Omental fat pad (tissue), 4 donors: Measurements from ENCODE around the gene SH3GLB2. TPM values are rescaled to one million over a fixed set of nuclear protein-coding genes. Genes with fewer than 3 reads are reported as not detected.

ENCODE experiments used
- ATAC-seq: fragments of 150-250 bp; one replicate; pipeline ENCODE4 v1.9.1; 2016; ENCODE audit warnings: mild to moderate bottlenecking, moderate library complexity; ENCODE audit not compliant: low FRiP score
- DNase-seq: peaks from one replicate; pipeline ENCODE4 v3.0.0-alpha.2; 2019; ENCODE audit warnings: low spot score
- total RNA-seq, 4 donors: library from RNA; depleted of rRNA; stranded (reverse); fragments of >200 nt; gene quantifications; one replicate each; pipeline ENCODE4 v1.1.0, GENCODE V29; 2016
- TF ChIP-seq, protein P1 (sequence below), 3 donors: fragments of 450-650 bp; IDR thresholded peaks; one replicate each; pipeline ENCODE4 v1.5.1; 2016 to 2017; ENCODE audit warnings: antibody characterized with exemption in 3 of 3, mild to moderate bottlenecking in 3 of 3, moderate library complexity in 2 of 3

SH3GLB2 gene
- total RNA-seq, 4 donors from 2014 or later, result 55.5 to 75.5 (median 65.1) TPM

DNA sequence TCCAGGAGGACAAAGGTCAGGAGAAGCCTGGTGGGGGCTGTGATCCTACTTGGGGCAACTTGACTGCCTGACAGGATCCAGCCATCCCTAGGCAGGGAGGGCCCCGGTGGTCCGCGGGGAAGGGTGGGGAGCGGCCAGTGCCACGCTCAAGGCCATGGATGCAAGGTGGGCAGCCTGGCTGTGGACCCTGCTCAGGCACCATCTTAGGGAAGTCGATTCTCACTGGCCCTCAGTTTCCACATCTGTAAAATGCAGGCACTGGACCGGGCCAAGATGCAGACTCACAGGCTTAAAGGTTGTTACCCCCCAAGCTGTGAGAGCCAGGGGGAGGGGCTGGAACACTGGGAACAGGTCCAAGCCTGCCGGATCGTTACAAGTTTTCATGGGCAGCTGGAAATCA lies 44.0 kb upstream of the SH3GLB2 start:
- DNase-seq (no peak), ATAC-seq (no peak)
- TF ChIP-seq, protein P1, sequence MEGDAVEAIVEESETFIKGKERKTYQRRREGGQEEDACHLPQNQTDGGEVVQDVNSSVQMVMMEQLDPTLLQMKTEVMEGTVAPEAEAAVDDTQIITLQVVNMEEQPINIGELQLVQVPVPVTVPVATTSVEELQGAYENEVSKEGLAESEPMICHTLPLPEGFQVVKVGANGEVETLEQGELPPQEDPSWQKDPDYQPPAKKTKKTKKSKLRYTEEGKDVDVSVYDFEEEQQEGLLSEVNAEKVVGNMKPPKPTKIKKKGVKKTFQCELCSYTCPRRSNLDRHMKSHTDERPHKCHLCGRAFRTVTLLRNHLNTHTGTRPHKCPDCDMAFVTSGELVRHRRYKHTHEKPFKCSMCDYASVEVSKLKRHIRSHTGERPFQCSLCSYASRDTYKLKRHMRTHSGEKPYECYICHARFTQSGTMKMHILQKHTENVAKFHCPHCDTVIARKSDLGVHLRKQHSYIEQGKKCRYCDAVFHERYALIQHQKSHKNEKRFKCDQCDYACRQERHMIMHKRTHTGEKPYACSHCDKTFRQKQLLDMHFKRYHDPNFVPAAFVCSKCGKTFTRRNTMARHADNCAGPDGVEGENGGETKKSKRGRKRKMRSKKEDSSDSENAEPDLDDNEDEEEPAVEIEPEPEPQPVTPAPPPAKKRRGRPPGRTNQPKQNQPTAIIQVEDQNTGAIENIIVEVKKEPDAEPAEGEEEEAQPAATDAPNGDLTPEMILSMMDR (IDR thresholded peaks at IDR 0.05), result no peak

DNA sequence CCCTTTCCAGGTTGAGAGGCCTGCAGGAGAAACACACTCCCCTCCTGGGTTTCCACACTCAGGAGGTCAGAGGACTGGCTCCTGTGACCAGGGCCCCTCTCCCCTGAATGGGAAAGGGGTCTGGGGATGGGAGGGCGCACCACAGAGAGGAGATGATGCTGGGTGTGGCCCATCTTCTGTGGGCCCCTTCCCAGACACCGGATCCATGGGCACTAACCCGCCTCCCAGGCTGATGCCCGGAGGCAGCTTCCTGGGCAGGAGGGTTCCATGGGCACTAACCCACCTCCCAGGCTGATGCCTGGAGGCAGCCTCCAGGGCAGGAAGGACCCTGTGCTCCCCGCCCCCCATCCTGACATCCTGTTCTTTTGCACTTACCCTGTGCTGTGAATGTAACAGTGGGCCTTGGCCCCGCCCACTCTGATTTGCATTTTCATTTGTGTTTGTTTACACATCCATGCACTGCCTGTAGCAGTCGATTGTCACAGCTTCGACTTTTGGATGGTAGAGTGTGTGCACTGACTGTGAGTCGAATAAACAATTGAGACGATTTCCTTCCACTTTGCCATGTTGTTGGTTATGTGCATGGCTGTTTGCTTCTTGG lies 43.5 kb upstream of the SH3GLB2 start:
- no peak for DNase-seq
- no peak for ATAC-seq
- TF ChIP-seq, protein P1 (IDR thresholded peaks at IDR 0.05), result no peak

DNA sequence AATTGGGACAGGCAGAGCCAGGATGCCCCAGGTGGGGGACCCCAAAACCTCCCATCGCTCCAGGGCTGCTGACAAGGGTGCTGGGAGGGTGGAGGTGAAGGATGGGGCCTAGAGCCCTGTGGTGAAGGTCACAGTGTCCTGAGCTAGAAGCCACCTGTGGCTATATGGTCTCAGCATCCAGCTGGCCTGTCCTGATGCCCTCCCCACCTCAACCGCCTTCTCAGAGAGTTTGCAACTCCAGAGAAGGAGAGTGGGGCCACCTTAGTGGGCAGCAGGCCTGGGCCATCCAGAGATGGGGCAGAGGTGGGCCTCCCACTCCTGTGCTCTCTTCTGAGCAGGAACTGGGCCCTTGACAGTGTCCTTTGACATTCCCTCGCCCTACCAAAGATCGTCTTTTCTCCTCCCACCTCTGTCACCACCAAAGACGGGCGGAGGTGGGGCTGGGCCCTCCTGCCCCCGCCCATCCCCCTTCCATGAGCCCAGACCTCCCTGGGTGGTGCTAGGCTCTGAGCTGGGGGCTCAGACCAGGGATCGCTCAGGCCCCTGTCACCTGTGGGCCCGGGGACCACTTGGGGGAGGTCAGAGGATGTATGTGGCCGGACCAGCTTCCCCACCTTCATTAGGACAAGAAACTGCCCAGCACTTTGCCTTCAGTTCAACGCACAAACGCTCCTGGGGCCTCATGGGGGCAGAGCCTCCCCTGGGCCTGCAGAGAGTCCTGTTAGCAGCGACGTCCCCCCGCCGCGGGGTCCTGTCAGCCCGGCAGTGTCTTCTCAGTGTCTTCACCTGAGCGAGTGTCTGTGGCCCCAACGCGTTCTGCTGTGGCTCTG lies 42.8 kb upstream of the SH3GLB2 start:
- TF ChIP-seq, protein P1 (IDR thresholded peaks at IDR 0.05), result no peak
- no peak for DNase-seq
- ATAC-seq, result no peak

DNA sequence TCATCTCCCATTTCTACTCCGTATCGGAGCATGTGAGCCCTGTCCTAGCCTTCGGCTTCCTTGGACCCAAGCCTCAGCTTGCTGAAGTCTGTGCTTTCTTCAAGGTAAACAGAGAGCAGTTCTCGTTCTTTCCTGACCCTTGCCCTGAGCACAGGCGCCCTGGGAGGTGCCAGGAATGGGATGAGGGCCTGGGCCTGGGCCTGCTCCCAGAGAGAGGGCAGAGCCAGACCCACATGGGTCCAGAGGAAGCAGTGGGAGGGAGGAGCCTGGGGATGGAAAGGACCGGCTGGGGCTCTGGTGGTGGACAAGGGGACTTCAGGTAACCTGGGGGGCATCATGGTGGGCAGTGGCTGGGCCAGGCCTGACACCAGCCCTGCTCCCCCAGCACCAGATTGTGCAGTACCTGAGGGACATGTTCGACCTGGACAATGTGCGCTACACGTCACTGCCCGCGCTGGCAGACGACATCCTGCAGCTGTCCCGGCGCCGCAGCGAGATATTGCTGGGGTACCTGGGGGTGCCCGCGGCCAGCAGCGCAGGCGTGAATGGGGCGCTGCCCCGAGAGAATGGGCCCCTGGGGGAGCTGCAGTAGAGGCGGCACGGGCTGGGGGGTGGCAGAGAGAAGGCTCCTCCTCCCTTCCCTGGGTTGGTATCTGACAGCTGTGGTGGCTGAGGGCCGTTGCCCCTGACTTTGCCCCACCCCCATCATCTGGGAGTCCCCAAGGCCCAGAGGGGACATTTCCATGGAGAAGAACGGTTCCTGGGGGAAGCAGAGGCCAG lies 41.9 kb upstream of the SH3GLB2 start:
- DNase-seq (no peak), ATAC-seq (no peak)
- TF ChIP-seq, protein P1 (IDR thresholded peaks at IDR 0.05), result no peak

DNA sequence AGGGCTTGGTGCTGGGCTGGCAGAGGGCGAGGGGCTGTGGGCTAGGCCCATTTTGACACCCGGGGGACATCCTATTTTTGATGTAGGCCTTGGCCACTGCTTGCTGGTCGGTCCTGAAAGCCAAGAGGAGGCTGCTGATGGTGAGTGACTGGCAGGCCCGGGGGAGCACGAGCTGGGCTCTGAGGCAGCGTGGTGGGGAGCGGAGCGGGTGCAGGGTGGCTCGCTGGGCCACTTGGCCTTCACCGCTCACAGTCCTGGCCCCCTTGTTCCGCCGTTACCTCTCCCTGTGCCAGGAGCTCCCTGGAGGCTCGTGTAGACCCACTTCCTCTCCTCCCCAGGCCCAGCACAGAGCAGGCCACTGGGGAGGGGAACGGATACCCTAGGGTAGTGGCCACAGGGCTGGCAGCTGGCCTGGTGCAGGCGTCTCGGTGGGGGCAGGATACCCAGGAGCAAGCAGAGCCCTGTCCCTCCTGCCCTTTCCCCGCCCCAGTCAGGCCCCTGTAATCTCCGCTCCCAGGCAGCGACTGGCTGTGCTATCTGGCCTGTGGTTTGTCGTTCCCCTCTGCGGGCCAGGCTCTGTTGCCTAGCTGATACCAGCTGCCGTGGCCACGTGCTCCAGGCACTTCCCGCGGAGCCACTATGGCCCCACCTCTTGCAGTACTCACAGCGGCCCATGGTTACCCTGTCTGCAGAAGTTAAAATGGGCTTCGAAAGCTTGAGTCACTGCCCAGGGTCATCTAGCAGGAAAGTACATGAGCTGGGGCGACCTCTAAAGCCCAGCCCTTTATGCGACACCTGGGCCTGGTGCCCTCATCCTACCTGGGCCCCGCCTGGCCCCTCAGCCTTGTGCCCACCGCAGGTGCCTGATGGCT lies 41.1 kb upstream of the SH3GLB2 start:
- TF ChIP-seq, protein P1 (IDR thresholded peaks at IDR 0.05), result no peak
- DNase-seq, result no peak
- ATAC-seq, result no peak

DNA sequence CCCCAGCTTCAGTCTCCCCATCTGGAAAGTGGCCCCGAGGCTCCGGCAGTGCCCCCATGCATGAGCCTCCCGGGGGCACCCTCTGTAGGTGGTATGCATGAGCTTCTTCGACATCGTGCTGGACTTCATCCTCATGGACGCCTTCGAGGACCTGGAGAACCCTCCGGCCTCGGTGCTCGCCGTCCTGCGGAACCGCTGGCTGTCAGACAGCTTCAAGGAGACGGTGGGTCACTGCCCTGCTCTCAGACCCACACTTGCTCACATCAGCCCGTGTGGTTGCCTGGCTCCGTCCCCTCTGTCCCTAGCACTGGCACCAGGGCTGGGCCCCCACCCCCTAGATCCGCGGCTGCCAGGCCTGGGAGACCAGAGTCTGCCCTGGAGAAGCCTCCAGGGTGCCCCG lies 40.0 kb upstream of the SH3GLB2 start:
- no peak for ATAC-seq
- DNase-seq, result no peak
- TF ChIP-seq, protein P1 (IDR thresholded peaks at IDR 0.05), result no peak
